ENCODE measurements around the gene IFI6.
A peak's percentile ranks its signal among the peaks of the same experiment; 100 is the strongest.
"Not testable (repeated sequence)": the region's sequence is repeated elsewhere in the genome, so short reads cannot be mapped to it uniquely, and the experiment has no call there.

The IFI6 gene

GRCh38 chr1:27632387-27633297, 39.4 kb downstream of the IFI6 start:
- H3K36me3 Mint-ChIP-seq = no peaks in the 10 kb centered on the region
- peaks cover 79% of the 10 kb centered on the region for H3K4me1 Mint-ChIP-seq
- ATAC-seq = peak; percentile 73
- H3K4me3 Mint-ChIP-seq = peak overlapping the region; percentile 59
- H3K9me3 Mint-ChIP-seq = no peaks in the 10 kb centered on the region
- H3K27ac Mint-ChIP-seq = peak overlapping the region; percentile 88
- H3K27me3 Mint-ChIP-seq = no peaks in the 10 kb centered on the region

DNA sequence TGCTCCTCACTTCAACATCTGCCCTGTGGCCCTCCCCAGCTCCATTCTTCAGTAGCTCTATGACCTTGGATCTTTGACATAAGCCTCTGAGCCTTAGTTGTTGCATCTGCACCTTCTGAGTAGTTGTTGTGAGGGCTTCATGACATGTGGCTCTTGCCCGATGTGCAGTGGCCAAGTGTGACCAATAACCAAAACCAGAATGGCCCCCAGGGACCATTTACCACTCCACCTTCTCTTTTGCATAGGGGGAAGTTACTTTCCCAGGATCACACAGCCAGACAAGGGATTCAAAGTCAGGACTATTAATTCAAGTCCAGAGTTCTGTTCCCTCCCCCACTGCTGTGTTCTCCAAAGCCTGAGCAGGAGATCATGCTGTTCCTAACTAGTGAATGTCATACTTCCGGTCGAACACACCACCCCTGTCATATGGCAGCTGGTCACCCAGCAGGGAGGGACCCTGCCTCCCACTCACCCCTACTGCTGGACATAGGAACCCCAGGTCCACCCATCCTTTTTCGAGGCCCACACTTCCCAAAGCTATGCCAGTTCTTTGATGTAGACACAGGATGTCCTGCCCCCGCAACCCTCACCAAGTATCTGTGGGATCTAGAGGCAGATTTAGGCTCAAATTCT, 41.0 kb downstream of the IFI6 start:
- Mint-ChIP-seq H3K36me3 (no peaks in the 10 kb centered on the region), H3K27ac (peak overlapping the region; percentile 88), H3K4me3 (peak overlapping the region; percentile 30), H3K4me1 (peaks cover 78% of the 10 kb centered on the region), H3K27me3 (no peaks in the 10 kb centered on the region), H3K9me3 (no peaks in the 10 kb centered on the region)
- ATAC-seq = peak; percentile 49

DNA sequence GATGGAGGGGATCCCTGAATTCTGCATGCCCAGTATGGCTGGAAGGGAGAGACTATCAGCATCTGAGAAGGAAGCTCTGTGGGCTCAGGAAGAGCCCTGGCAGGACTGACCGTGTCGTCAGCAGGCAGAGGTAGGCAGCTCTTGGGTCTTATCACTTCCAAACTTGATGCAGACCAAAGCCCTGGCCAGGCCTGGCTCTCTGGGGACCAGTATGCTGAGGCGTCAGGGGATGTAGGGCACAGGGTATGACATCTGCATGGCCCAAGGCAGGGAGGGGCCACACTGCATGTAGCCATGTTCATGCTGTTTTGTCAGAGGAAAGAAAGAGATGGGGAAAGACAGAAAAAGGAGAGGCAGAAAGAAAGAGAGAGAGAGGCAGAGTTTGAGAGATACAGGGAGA, 43.3 kb downstream of the IFI6 start:
- no peaks in the 10 kb centered on the region for H3K36me3 Mint-ChIP-seq
- peak overlapping the region; percentile 69 for H3K27ac Mint-ChIP-seq
- H3K4me1 Mint-ChIP-seq = peaks cover 67% of the 10 kb centered on the region
- no peak for ATAC-seq
- H3K4me3 Mint-ChIP-seq = peak overlapping the region; percentile 8
- H3K9me3 Mint-ChIP-seq = no peaks in the 10 kb centered on the region
- H3K27me3 Mint-ChIP-seq = no peaks in the 10 kb centered on the region

DNA sequence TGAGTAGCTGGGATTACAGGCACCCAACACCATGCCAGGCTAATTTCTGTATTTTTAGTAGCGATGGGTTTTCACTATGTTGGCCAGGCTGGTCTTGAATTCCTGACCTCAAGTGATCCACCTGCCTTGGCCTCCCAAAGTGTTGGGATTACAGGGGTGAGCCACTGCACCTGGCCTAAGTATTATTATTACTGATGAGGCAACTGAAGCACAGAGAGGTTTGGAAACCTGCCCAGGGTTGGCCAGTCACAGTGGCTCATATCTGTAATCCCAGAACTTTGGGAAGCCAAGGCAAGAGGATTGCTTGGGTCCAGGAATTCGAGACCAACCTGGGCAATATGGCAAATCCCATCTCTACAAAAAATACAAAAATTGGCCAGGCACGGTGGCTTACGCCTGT, 44.3 kb downstream of the IFI6 start:
- H3K36me3 Mint-ChIP-seq, H3K4me3 Mint-ChIP-seq, H3K27ac Mint-ChIP-seq, H3K27me3 Mint-ChIP-seq, H3K9me3 Mint-ChIP-seq, ATAC-seq: not testable (repeated sequence)
- H3K4me1 Mint-ChIP-seq = peaks cover 65% of the 10 kb centered on the region

DNA sequence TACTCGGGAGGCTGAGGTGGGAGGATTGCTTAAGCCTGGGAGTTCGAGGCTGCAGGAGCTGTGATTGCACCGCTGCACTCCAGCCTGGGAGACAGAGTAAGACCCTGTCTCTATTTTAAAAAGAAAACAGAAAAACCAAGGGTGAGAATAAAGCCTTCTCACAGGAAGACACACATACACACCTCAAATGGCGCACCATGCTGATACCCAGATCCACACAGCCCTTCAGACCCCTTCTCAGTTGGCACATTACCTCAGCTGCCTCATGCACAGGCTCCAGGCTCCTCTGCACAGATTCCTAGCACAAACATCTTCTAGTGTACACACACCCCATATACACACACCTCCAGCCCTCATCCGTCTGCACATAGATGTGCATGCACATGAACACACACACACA, 44.9 kb downstream of the IFI6 start:
- H3K9me3 Mint-ChIP-seq = no peaks in the 10 kb centered on the region
- H3K27ac Mint-ChIP-seq = no peak overlapping the region
- no peaks in the 10 kb centered on the region for H3K27me3 Mint-ChIP-seq
- H3K4me1 Mint-ChIP-seq = peaks cover 59% of the 10 kb centered on the region
- no peak for ATAC-seq
- no peak overlapping the region for H3K4me3 Mint-ChIP-seq
- no peaks in the 10 kb centered on the region for H3K36me3 Mint-ChIP-seq

DNA sequence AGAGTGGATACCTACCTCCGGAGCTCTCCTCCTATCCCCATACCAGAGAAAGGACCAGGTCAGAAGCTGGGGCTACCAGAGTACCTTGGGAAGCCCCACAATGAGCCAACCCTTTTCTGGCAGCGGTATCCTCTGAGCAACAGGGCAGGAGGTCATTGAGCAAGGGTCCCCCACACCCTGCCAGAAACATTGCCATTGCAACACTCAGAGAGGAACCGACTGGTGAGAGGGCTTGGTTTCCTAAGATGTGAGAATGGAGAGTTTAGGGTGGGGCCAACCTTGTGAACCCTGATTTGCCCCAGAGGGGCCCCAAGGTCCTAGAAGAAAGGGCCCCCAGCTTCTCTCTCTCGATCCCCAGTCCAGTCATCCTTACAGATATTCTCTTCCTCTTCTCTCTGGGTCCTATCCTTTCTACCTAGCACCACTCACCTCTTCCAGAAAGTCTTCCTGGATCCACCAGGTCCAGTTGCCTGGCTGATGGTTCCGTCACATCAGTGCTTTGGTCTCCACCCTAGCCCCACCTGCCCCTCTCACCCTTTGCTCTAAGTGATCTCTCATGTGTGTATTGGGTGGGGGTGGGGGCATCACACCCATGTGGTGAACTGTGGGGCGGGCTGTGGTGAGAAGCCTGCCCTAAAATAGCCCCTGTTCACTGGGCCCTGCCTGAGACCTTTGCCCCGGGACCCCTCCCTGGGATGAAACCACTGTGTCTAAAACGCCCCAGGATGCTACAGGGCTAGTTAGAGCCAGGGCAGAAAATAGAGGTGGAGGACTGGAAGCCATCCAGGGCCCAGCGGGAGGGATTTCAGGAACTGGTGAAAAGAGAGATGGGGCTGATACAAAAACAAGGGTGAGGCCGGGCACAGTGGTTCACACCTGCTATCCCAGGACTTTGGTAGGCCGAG, 45.7 kb downstream of the IFI6 start:
- Mint-ChIP-seq H3K36me3 (no peaks in the 10 kb centered on the region), H3K27ac (no peak overlapping the region), H3K4me1 (peaks cover 51% of the 10 kb centered on the region), H3K27me3 (no peaks in the 10 kb centered on the region), H3K4me3 (peak overlapping the region; percentile 67), H3K9me3 (no peaks in the 10 kb centered on the region)
- peak; percentile 11 for ATAC-seq

DNA sequence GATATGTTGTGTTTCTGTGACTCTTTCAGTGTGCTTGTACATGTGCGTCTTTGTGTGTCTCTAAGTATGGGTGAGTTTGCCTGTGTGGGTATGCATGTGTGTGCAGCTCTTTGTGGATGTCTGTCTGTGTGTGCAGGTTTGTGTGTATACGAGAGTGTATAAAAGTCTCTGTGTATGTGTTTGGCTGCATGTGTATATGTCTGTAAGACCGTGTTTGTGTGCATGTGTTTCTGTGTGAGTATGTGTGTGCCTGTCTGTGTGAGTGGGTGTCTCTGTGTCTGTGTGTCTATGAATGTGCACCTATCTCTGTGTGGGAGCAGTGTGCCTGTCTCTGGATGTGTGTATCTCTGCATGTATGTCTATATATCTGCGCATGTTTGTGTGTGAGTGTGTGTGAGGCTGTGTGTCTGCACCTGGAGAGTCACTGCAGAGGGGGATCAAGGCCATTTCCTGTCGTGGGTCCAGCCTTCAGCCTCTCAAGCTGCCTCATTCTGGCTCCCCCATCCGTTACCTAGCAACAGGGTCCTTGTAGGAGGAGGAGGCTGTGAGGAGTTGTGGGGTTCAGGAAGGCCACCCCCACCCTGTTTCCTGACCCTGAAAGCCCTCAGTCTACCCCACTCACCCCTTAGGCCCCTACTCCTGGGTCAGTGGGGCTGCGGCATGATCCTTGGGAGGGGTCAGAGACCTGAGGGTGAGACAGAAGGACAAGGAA, 47.4 kb downstream of the IFI6 start:
- ATAC-seq = no peak
- no peaks in the 10 kb centered on the region for H3K9me3 Mint-ChIP-seq

DNA sequence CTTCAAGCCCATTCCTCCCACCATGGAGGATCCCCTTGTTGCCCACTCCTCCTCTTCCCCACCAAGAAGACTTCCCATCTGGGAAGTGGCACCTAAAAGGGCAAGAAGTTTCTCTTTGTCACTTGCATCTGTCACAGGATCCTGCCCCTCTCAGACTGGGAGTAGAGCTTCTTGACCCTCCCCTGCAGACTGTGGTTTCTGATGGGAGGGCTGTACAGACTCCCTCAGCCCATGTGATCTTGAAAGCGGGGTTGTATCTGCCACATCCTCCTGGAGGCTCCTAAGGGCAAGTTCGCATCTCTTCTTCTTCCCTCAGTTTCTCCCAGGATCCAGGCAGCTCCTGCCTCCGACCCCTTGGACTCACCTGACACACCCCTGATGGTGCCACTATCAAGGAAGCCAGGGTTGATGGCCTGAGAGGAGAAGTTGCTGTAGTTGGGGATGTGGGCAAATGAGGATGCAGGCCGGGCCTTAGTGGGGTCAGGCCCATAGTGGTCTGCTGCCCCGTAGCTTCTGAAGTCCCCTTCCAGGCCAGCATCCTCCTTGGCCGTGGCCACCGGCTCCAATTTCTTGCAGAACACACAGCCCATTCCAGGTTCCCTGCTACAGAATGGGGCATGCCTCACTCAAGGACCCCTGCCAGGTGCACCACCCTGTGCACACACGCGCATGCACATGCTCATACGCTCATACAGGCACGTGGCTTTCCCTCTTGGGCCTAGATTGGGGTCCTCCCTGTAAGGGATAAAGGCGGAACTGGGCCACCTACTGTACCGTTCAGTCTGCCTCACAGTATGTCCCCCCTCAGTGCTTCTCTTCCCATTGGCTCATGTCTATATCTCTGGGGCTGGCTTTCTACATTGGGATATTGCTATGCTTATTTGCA, 48.4 kb downstream of the IFI6 start:
- H3K36me3 Mint-ChIP-seq = no peaks in the 10 kb centered on the region
- no peak for ATAC-seq
- no peaks in the 10 kb centered on the region for H3K9me3 Mint-ChIP-seq
- no peaks in the 10 kb centered on the region for H3K27me3 Mint-ChIP-seq
- H3K4me3 Mint-ChIP-seq = no peak overlapping the region
- peaks cover 33% of the 10 kb centered on the region for H3K4me1 Mint-ChIP-seq
- peak overlapping the region; percentile 65 for H3K27ac Mint-ChIP-seq

More for the DNA sequence above, 47.4 kb downstream of the IFI6 start:
- H3K4me3 Mint-ChIP-seq = no peak overlapping the region
- no peaks in the 10 kb centered on the region for H3K27me3 Mint-ChIP-seq
- no peaks in the 10 kb centered on the region for H3K36me3 Mint-ChIP-seq
- peaks cover 38% of the 10 kb centered on the region for H3K4me1 Mint-ChIP-seq
- no peak overlapping the region for H3K27ac Mint-ChIP-seq

GRCh38 chr1:27622828-27623227, 49.2 kb downstream of the IFI6 start:
- Mint-ChIP-seq H3K9me3 (no peaks in the 10 kb centered on the region), H3K4me3 (no peak overlapping the region), H3K27ac (peak overlapping the region; percentile 65)

GRCh38 chr1:27621051-27621920, 50.7 kb downstream of the IFI6 start:
- H3K4me1 Mint-ChIP-seq = peaks cover 35% of the 10 kb centered on the region
- no peaks in the 10 kb centered on the region for H3K27me3 Mint-ChIP-seq
- H3K36me3 Mint-ChIP-seq = no peaks in the 10 kb centered on the region
- no peak overlapping the region for H3K4me3 Mint-ChIP-seq
- no peaks in the 10 kb centered on the region for H3K9me3 Mint-ChIP-seq
- no peak overlapping the region for H3K27ac Mint-ChIP-seq
- no peak for ATAC-seq

More at GRCh38 chr1:27622828-27623227, 49.2 kb downstream of the IFI6 start:
- ATAC-seq = no peak
- Mint-ChIP-seq H3K4me1 (peaks cover 39% of the 10 kb centered on the region), H3K36me3 (no peaks in the 10 kb centered on the region), H3K27me3 (no peaks in the 10 kb centered on the region)

- peak overlapping the region; percentile 38 for H3K27ac Mint-ChIP-seq
- H3K27me3 Mint-ChIP-seq, H3K9me3 Mint-ChIP-seq, H3K4me3 Mint-ChIP-seq, ATAC-seq, H3K36me3 Mint-ChIP-seq: not testable (repeated sequence)
- peaks cover 29% of the 10 kb centered on the region for H3K4me1 Mint-ChIP-seq
Observed at GRCh38 chr1:27619782-27620438, 52.1 kb downstream of the IFI6 start.

GRCh38 chr1:27618341-27619082, 53.5 kb downstream of the IFI6 start:
- Mint-ChIP-seq H3K9me3 (no peaks in the 10 kb centered on the region), H3K27me3 (no peaks in the 10 kb centered on the region), H3K27ac (peak overlapping the region; percentile 38), H3K36me3 (no peaks in the 10 kb centered on the region), H3K4me1 (peaks cover 29% of the 10 kb centered on the region), H3K4me3 (no peak overlapping the region)
- peak; percentile 82 for ATAC-seq
